Left renal cortex interstitium (tissue), 4 donors: Measurements from ENCODE around the gene MAFF. TPM values are rescaled to one million over a fixed set of nuclear protein-coding genes. Genes with fewer than 3 reads are reported as not detected.
"Not testable (repeated sequence)": the region's sequence is repeated elsewhere in the genome, so short reads cannot be mapped to it uniquely, and the experiment has no call there.

Experiments used
- DNase-seq, 4 donors: peaks; one replicate each; pipeline ENCODE4 v3.0.0-alpha.2; 2013; ENCODE audit warnings: low read depth in 4 of 4, low spot score in 2 of 4, missing footprints in 1 of 4
- polyA plus RNA-seq, 4 donors: library from polyadenylated mRNA; unstranded; fragments of 120-200 nt; gene quantifications; one replicate each; pipeline ENCODE4 v1.2.1, GENCODE V29; 2013; ENCODE audit not compliant: insufficient read length in 4 of 4

Gene MAFF
- polyA plus RNA-seq, result 1 to 10 TPM; 3.2 to 3.9 (median 3.6) TPM

GRCh38 chr22:38201711-38202436, at the start of gene MAFF:
MAFF (plus strand) TSS chr22:38201994; CDS start chr22:38213854, 11,860 bp downstream.
- DNase-seq, result peak; percentile 79 to 91 (median 90)

- DNase-seq, result no peak
Measured at GRCh38 chr22:38153821-38154562, 47.8 kb upstream of the MAFF start.

- not testable (repeated sequence) for DNase-seq
Measured at GRCh38 chr22:38154563-38154915, 47.3 kb upstream of the MAFF start.

GRCh38 chr22:38155703-38156102, 46.1 kb upstream of the MAFF start:
- no peak for DNase-seq

GRCh38 chr22:38162881-38163843, 38.6 kb upstream of the MAFF start:
- DNase-seq, result no peak

GRCh38 chr22:38163844-38164550, 37.8 kb upstream of the MAFF start:
- DNase-seq, result no peak

- DNase-seq, result no peak
Measured at GRCh38 chr22:38164551-38164918, 37.3 kb upstream of the MAFF start.

GRCh38 chr22:38165922-38166593, 35.7 kb upstream of the MAFF start:
- no peak for DNase-seq

- no peak for DNase-seq
Measured at GRCh38 chr22:38167988-38168407, 33.8 kb upstream of the MAFF start.

- DNase-seq, result no peak
Measured at GRCh38 chr22:38169116-38169515, 32.7 kb upstream of the MAFF start.

GRCh38 chr22:38170469-38170868, 31.3 kb upstream of the MAFF start:
- no peak for DNase-seq

- DNase-seq, result no peak
Measured at GRCh38 chr22:38171927-38172831, 29.6 kb upstream of the MAFF start.

- no peak for DNase-seq
Measured at GRCh38 chr22:38172832-38173640, 28.8 kb upstream of the MAFF start.

GRCh38 chr22:38173641-38173906, 28.2 kb upstream of the MAFF start:
- DNase-seq, result no peak

- DNase-seq, result no peak
Measured at GRCh38 chr22:38174626-38175025, 27.2 kb upstream of the MAFF start.

- DNase-seq, result no peak
Measured at GRCh38 chr22:38175206-38176118, 26.3 kb upstream of the MAFF start.

GRCh38 chr22:38176170-38176741, 25.5 kb upstream of the MAFF start:
- no peak for DNase-seq
